Fibroblast of lung (primary cell): Measurements from ENCODE around the gene PSME3IP1. TPM values are rescaled to one million over a fixed set of nuclear protein-coding genes. Genes with fewer than 3 reads are reported as not detected.

Experiments used
- DNase-seq, 2 donors: peaks; one replicate each; pipeline versions ENCODE4 v3.0.0 to v3.0.0-alpha.2; 2010; ENCODE audit warnings: low read depth in 2 of 2
- H2AFZ ChIP-seq: 2 replicates; pipeline ENCODE4 v1.5.1; 2012; ENCODE audit warnings: low read length, control low read depth, inconsistent platforms
- H3K27ac ChIP-seq: 2 replicates; pipeline ENCODE4 v1.5.1; 2011; ENCODE audit warnings: low read length, control low read depth; ENCODE audit not compliant: insufficient read depth
- H3K27me3 ChIP-seq: 2 replicates; pipeline ENCODE4 v1.5.1; 2011; ENCODE audit warnings: mild to moderate bottlenecking, low read length; ENCODE audit not compliant: control insufficient read depth, insufficient read depth
- H3K36me3 ChIP-seq: 2 replicates; pipeline ENCODE4 v1.5.1; 2011; ENCODE audit warnings: low read length; ENCODE audit not compliant: control insufficient read depth, insufficient read depth
- H3K4me1 ChIP-seq: 2 replicates; pipeline ENCODE4 v1.5.1; 2011; ENCODE audit warnings: low read length; ENCODE audit not compliant: control insufficient read depth, insufficient read depth; ENCODE audit errors: extremely low read depth
- H3K4me2 ChIP-seq: 2 replicates; pipeline ENCODE4 v1.5.1; 2011; ENCODE audit warnings: low read length, control low read depth; ENCODE audit not compliant: insufficient read depth; ENCODE audit errors: extremely low read depth
- H3K4me3 ChIP-seq, 4 experiments: fragments of 200-600 bp in 1 of 4; sonication (generic) in 1 of 4; replicated peaks in 1 of 4; 2 replicates each; pipeline ENCODE4 v1.5.1; 2011 to 2016; ENCODE audit warnings: low read length in 4 of 4, low read depth in 3 of 4, mild to moderate bottlenecking in 3 of 4, control low read depth in 2 of 4, inconsistent platforms in 1 of 4, mixed read lengths in 1 of 4; ENCODE audit not compliant: insufficient read depth in 1 of 4; ENCODE audit errors: control extremely low read depth in 1 of 4
- H3K79me2 ChIP-seq: 2 replicates; pipeline ENCODE4 v1.5.1; 2012; ENCODE audit warnings: mild to moderate bottlenecking, low read length, inconsistent platforms; ENCODE audit not compliant: control insufficient read depth, insufficient read depth
- H3K9ac ChIP-seq: 2 replicates; pipeline ENCODE4 v1.5.1; 2011; ENCODE audit warnings: mild to moderate bottlenecking, low read length, control low read depth; ENCODE audit not compliant: insufficient read depth
- H3K9me3 ChIP-seq: 2 replicates; pipeline ENCODE4 v1.5.1; 2012; ENCODE audit warnings: low read depth, low read length; ENCODE audit not compliant: control insufficient read depth, insufficient read depth
- H4K20me1 ChIP-seq: 2 replicates; pipeline ENCODE4 v1.5.1; 2011; ENCODE audit warnings: low read length; ENCODE audit not compliant: control insufficient read depth, insufficient read depth; ENCODE audit errors: extremely low read depth
- CTCF ChIP-seq, 2 donors: IDR thresholded peaks in 1 of 2; conservative IDR thresholded peaks in 1 of 2; 1 replicate in 1 of 2; 2 replicates in 1 of 2; pipeline ENCODE4 v1.5.1; 2011 to 2012; ENCODE audit warnings: low read length in 2 of 2, control low read depth in 1 of 2, inconsistent platforms in 1 of 2, low read depth in 1 of 2, mild to moderate bottlenecking in 1 of 2
- EZH2 ChIP-seq: IDR thresholded peaks from 2 replicates; pipeline ENCODE4 v1.5.1; 2012; ENCODE audit warnings: low read length, control low read depth, mild to moderate bottlenecking; ENCODE audit errors: missing control alignments
- polyA plus RNA-seq, 2 donors: library from polyadenylated mRNA; depleted of rRNA in 1 of 2; stranded (reverse) in 1 of 2; unstranded in 1 of 2; fragments of >200 nt; gene quantifications; 2 replicates each; pipeline ENCODE4 v1.2.1, GENCODE V29; 2011 to 2012; ENCODE audit warnings: missing spikeins in 1 of 2
- total RNA-seq: library from RNA; depleted of rRNA; stranded (reverse); fragments of >200 nt; gene quantifications from 2 replicates; pipeline ENCODE4 v1.2.1, GENCODE V29; 2014

Gene PSME3IP1
- total and polyA plus RNA-seq, 2 donors (not counting 1 experiment from before 2014, with no cell fraction given) = 55.5 to 64.6 TPM

DNA sequence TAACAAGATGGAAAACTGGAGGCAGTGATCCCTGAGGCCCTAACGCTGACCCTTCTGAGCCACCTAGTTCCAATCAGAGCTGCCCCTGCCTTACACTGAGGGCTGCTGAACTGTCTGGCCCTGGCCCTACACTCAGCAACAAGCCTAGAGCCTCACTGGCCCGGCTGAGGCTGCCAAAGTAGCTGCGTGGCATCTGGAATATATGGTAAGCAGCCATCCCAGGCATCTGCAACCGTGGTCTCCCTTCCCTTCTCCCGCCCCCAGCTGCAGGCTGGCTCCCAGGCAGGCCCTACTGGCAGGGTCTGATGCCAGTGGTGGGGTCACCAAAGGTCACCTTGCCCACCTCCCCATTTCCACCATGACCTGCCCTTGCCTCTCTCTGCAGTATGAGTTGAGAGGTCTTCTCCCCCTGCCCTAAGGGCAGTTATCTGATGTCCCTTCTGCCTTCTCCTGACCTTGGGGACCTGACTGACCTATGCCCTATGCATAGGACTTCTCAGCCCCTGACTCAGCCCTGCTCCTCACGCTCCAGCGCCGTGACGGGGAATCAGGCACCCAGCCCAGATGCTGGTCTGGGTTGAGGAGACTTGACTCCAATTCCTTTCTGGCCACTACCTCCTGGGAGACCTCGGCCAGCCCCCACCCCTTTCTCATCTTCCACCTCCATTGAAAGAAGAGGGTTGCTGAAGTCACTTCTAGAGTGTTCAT is 48.1 kb downstream of the PSME3IP1 start:
- H3K27me3 ChIP-seq = no peaks in the 10 kb centered on the region
- H3K4me1 ChIP-seq = no peaks in the 10 kb centered on the region
- H3K36me3 ChIP-seq = no peaks in the 10 kb centered on the region
- H3K9ac ChIP-seq = no peak overlapping the region
- TF ChIP-seq CTCF (conservative IDR thresholded peaks at IDR 0.05 in 1 of 2, IDR thresholded peaks at IDR 0.05 in 1 of 2; ENCODE audit: low read depth in 1 of 2, low read length in 2 of 2) (no peak), EZH2 (no peak)
- H3K27ac ChIP-seq = no peak overlapping the region
- no peaks in the 10 kb centered on the region for H3K9me3 ChIP-seq
- H3K4me2 ChIP-seq = no peak overlapping the region
- H4K20me1 ChIP-seq = no peaks in the 10 kb centered on the region
- H3K4me3 ChIP-seq = no peak overlapping the region
- no peak for DNase-seq
- no peaks in the 10 kb centered on the region for H3K79me2 ChIP-seq
- no peak overlapping the region for H2AFZ ChIP-seq

DNA sequence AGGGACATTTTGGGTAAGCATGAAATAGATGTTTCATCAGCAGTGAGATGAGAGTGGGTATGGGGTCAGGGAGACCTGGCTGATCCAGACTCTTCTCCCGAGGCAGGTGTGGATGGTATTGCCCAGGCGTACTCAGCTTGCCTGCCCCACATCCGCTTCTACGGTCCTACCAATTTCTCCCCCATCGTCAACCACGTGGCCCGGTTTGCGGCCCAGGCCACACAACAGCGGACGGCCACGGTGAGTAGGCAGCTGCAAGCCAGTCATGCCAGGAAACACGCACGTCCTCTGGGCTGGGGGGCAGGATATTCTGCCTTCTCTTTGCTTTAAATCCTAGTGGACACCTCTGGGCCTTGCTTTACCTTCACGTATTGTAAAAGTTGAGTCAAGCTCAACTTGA is 48.8 kb downstream of the PSME3IP1 start:
- no peak overlapping the region for H3K9ac ChIP-seq
- TF ChIP-seq EZH2 = no peak
- DNase-seq = no peak

GRCh38 chr16:57134982-57135381 is 50.9 kb downstream of the PSME3IP1 start:
- TF ChIP-seq EZH2 (no peak), CTCF (conservative IDR thresholded peaks at IDR 0.05 in 1 of 2, IDR thresholded peaks at IDR 0.05 in 1 of 2; ENCODE audit: low read depth in 1 of 2, low read length in 2 of 2) (no peak)
- H3K9ac ChIP-seq = no peak overlapping the region
- DNase-seq = no peak

More for the DNA sequence above, 48.8 kb downstream of the PSME3IP1 start:
- Histone ChIP-seq H2AFZ (no peak overlapping the region), H3K4me1 (no peaks in the 10 kb centered on the region), H3K4me3 (no peak overlapping the region), H3K36me3 (no peaks in the 10 kb centered on the region), H4K20me1 (no peaks in the 10 kb centered on the region), H3K27me3 (no peaks in the 10 kb centered on the region), H3K9me3 (no peaks in the 10 kb centered on the region), H3K27ac (no peak overlapping the region), H3K79me2 (no peaks in the 10 kb centered on the region), H3K4me2 (no peak overlapping the region)

More at GRCh38 chr16:57134982-57135381, 50.9 kb downstream of the PSME3IP1 start:
- Histone ChIP-seq H3K4me1 (no peaks in the 10 kb centered on the region), H2AFZ (no peak overlapping the region), H3K27me3 (no peaks in the 10 kb centered on the region), H3K36me3 (no peaks in the 10 kb centered on the region), H3K27ac (no peak overlapping the region), H3K79me2 (no peaks in the 10 kb centered on the region), H3K4me3 (no peak overlapping the region), H3K4me2 (no peak overlapping the region), H4K20me1 (no peaks in the 10 kb centered on the region), H3K9me3 (no peaks in the 10 kb centered on the region)
